HG02943 (cell line): ENCODE measurements around the gene C1orf122.
"Not testable (repeated sequence)": the region's sequence is repeated elsewhere in the genome, so short reads cannot be mapped to it uniquely, and the experiment has no call there.

Experiments used
- ATAC-seq: cut with Tn5 transposase; IDR thresholded peaks from one replicate; pipeline ENCODE4 v1.9.1; 2021; ENCODE audit warnings: mild to moderate bottlenecking, low read depth, moderate library complexity; ENCODE audit not compliant: unreplicated experiment

C1orf122 gene

DNA sequence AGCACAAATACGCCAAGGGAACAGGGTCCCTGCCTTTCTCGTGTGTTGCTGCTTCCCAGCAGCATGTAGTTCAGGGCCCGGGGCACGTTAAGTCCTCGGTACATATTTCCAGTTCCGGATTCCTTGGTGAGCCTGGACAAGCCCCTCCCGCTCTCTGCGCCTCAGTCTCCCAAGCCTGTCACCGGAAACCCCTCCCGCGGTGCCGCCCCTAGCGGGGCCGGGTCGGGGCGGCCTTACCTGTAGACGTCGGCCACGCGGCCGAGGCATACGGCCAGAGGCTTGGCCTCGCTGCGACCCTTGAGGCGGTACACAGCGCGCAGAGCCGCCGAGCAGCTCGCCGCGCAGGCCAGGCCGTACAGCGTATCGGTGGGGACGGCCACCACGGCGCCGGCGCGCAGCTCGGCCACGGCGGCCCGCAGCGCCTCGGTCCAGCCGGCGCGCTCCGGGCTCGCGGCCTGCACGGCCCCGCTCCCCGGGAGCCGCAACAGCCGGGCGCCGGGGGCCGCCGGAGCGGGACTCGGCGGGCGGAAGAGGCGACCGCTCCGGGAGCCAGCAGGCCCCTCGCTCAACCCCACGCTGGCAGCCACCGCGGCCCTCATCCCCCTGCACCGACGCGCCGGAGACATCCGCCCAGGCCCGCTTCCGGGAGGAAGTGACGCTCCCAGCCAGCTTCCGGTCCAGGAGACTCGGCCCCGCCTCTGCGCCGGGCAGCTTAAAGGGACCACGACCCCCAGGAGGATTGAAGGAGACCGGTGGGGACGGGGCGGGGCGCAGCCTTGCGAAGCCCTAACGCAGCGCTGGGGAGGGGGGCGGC lies at the start of gene C1orf122, which contains the start of gene YRDC:
Gene C1orf122 (plus strand): TSS at position 236 of the 814 bp plus-strand sequence. CDS start 615 bp downstream, outside the sequence.
Gene YRDC (minus strand): TSS at position 654 of the 814 bp plus-strand sequence. CDS start 28 bp downstream, at position 626.
- ATAC-seq: peak; percentile 87

DNA sequence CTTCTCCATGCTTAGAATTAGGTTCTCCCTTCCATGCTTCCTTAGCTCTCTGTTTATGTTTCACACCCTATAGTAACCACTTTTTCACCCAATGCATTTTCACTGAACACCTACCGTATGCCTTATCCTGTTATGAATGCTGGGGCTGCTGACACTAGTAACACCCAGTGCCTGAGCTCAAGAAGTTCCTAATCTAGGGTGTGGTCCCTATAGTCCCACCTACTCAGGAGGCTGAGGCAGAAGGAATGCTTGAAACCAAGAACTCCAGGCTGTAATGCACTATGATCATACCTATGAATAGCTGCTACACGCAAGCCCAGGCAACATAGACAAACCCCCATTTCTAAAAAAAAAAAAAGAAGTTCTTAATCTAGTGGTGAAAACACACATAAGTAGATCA lies 48.1 kb upstream of the C1orf122 start:
- ATAC-seq: no peak

DNA sequence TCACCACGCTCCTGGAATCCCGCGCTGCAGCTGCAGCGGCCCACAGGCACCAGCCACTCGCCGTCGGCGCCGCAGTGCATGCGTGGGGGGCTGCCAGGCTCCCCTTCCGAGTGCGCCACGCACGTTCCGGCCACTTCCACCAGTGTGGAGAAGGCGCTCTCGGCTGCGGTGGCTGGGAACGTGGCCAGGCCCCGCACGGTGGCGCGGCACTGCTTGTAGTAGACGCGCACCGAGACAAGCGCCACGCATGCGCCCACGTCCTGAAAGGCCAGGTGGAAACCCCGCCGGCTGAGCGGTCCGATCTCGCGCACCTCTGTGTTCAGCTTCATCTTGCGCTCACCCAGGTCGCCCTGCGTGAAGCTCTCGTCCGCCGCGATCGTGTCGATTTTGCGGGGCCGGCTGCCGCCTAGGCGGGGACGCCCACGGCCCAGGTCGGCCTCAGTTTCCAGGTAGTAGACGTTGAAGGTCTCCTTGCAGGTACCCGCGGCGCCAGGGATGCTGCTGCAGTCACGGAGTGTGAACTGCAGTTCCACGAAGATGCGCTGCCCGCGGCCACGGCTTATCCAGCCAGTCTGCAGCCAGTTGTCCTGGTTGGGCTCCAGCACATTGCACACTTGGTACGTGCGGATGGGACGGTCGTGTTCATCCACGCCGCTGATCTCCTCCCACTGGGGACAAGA lies 46.0 kb upstream of the C1orf122 start:
- ATAC-seq: no peak

DNA sequence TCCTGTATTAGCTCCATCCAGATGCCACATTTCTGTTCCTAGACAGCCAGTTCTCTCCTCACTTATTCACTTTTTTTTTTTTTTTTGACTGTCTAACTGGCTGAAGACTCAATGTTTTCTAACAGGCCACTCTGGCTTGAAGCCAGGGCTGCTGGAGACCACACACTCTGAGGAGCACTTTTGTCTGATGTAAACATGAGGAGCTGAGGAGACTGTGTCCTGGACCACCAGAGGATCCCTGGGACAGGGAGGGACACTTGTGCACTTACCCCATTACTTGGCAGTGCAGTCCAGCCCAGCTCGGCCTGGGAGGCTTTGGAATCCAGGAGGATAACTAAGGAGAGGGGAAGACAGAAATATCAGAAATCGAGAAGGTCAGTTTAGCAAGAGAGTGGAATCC lies 45.1 kb upstream of the C1orf122 start:
- ATAC-seq: no peak

DNA sequence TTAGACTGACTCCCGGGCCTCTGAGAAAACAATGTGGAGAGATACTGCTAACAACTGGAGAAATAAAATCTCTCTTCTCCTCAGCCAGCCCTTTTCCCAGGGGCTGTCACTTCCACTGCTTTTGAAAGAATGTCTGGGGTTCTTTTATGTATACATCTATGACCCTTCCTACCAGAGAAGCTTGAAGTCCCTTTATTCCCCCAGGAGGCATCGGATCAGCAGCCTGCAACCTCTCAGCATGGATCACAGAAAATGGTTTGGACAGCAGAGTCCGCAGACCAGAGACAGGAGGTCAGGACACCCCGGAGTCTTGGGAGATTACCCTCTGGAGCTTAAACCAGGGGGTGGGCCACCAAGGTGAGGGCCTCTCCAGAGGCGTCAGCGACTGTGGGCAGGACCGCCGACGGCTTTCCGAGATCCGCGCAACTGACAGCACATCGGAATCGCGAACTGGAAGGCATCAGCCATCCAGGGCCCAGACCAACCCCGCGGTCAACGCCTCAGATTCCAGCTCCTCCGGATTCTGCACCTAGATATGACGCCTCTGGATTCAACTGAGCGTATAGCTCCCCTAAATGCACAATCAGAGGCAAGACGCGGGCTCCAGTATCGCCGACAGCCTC lies 43.7 kb upstream of the C1orf122 start:
- no peak for ATAC-seq

DNA sequence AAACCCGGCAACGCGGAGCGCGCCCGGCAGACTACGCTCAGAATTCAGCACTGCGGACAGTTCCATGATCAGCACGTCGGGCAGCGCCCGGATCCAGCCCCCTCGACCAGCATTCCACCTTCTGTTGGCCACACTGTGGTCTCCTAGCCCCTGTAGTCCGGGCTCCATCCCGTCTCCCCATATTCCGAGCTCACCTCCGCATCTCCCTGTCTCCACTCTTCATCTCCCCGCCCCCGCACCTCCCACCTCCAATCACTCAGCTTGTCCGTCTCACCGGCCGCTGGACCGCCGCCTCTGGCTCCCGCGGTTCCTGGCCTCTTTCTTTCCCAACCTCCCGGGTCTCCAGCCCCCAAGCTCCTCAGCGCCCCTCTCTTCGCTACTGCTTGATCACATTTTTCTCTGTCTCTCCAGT lies 43.2 kb upstream of the C1orf122 start:
- ATAC-seq: no peak

DNA sequence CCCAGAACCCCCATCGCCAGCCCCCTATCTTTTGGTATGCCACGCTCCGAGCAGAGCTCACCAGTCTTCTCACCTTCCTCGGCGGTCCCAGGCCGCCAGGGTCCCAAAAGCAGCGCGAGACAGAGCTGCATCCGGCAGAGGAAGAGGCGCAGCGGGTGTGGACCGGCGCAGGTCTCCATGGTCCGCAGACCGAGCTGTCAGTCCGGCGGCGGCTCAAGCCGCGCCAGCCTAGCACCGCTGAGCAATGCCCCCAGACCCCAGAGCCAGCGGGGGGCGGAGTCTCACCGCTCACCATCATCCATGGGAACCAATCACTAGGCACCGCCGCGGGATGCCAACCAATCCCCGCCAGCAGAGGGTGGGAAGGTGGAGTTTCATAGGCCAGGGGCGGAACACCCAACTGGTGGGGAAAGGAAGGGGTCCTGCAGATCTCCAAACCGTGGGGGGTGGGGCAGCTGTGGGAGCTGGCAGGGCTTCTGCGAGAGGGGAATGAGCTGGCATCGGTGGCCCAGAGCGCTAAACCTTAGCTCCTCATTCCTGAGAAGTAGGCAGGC lies 42.6 kb upstream of the C1orf122 start, which contains the start of gene EPHA10:
Gene EPHA10 (minus strand): TSS at position 233 of the 554 bp plus-strand sequence. CDS start 54 bp downstream, at position 179.
- no peak for ATAC-seq

DNA sequence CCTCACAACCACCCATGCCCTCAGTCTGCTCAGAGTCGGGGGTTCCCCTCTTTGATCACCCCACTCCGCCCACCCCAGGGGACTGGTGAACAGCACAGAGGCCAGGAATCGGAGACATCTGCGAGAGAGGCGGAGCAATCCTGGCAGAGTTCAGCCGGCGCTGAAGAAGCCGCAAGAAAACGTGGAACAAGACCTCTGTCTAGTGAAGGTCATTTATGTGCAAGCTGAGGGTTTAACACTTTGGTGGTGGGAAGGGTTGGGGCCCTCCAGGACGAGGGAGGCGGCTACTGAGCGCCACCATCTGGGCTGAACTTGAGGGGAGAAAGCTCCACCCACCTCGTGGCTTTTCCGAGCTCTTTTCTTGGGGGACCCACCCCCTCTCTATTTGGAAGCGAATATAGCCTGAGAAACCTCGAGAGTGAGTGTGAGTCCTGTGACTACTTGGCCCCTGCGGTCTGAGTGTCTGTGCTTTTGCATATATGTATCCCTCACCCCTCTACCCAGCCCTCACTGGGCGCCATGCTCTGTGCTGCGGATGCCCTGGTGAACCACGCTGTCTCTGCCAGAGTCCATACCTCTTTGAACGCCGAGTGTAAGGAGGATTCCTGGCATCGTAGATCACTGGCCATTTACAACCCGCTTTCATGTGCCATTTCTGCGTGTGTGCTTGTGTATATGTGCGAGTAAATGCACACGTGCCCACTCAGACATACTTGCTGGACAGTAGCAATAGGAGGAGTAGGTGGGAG lies 41.5 kb upstream of the C1orf122 start:
- no peak for ATAC-seq

DNA sequence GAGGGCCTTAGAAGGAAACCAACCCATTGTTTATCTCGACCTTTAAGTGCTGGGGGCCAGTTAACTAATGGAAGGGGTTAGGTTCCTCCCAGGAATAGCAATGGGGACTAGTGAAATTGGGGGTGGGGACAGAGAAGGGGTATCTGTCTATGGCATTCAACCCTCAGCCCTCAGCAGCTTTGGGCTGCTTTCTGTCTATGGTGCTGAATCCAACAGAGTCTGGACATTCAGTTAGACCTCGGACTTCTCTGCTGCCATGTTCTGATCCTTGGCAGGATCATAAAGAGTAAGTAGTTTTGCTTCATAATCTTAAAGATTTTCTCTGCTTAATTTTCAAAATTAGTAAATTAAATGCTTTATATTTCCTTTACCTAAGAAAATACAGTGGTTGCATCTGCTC lies 40.1 kb upstream of the C1orf122 start:
- no peak for ATAC-seq

DNA sequence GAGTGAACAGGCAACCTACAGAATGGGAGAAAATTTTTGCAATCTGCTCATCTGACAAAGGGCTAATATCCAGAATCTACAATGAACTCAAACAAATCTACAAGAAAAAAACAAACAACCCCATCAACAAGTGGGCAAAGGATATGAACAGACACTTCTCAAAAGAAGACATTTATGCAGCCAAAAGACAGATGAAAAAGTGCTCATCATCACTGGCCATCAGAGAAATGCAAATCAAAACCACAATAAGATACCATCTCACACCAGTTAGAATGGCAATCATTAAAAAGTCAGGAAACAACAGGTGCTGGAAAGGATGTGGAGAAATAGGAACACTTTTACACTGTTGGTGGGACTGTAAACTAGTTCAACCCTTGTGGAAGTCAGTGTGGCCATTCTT lies 36.1 kb upstream of the C1orf122 start:
- ATAC-seq: not testable (repeated sequence)

DNA sequence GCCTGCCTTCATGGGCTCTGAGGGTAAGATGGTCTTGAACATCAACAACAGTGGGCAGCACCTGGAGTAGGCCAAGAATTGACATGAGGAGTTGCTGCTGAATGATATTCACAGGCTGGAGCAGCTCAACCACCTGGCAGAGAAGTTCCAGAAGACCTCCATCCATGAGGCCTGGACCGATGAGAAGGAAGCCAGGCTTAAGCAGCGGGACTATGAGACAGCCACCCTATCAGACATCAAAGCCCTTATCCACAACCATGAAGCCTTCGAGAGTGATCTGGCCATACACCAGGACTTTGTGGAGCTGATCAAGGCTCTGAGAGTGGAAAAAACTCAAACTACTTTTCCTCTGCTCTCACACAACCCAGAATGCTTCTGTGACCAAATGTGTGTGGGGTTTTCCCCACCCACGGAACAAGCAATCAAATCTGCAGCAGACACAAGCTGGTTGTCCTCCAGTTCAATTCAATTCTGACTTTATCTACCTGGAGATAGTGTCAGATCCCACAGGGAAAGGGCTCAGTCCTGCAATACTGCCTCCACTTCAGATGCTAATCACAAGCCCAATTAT lies 30.6 kb upstream of the C1orf122 start:
- no peak for ATAC-seq

DNA sequence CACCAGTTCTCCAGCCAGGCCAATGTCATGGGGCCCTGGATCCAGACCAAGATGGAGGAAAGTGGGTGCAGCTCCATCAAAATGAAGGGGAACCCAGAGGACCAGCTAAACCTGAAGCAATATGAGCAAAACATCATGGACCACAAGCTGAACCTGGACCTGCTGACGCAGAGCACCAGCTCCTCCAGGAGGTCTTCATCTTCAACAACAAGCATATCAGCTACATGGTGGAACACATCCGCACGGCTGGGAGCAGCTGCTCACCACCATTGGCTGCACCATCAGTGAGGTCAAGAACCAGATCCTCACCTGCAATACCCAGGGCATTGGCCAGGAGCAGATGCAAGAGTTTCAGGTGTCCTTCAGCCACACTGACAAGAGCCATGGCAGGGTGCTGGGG lies 28.9 kb upstream of the C1orf122 start:
- no peak for ATAC-seq

DNA sequence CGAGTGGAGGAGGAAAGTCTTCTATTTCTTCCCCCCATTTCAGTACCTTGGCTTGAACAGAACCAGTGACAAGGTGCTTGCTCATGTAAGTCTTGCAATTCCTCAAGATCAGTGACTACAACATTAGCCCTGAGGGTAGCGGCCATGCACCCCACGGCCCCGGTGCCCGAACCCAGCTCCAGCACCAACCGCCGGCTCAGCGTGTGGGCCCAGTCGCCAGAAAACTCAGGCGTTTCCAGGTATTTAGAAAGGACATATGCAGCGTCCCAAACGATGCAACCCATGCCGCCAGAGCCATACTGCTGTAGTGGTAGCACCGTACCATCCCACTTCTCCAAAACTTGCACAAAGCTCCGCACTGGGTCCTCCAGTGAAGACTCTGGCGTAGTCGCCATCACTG lies 25.1 kb upstream of the C1orf122 start:
- no peak for ATAC-seq

DNA sequence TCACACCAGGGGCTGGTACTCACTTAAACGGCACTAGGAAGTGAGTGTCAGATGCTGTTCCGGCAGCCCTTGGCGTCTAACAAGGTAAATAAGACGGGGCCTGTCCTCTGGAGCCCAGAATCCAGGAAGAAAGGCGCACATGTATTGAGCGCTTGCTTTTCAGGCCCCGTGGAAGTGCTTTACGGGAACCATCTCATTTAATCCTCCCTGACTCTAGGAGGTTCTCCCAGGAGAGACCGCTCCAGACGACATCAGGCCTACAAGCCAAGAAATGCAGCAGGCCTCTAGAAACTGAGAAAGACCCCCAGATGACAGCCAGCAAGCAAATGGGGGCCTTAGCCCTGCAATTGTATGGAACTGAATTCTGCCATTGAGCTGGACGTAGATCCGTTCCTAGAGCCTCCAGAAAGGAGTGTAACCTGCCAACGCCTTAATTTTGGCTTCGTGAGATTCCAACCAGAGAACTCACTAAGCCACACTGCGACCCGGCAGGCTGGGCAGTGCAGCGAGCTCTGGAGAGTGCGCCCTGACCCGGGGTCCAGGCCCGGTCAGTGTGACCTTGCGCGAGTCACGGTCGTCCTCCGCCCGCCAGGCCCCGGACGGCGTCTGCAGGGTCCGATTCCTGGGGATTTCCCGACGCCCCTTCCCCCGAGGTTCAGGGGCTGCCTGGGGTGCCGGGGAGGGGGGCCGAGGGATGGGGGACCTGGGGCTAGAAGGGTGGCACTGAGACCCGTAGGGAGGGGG lies 14.5 kb upstream of the C1orf122 start:
- no peak for ATAC-seq

DNA sequence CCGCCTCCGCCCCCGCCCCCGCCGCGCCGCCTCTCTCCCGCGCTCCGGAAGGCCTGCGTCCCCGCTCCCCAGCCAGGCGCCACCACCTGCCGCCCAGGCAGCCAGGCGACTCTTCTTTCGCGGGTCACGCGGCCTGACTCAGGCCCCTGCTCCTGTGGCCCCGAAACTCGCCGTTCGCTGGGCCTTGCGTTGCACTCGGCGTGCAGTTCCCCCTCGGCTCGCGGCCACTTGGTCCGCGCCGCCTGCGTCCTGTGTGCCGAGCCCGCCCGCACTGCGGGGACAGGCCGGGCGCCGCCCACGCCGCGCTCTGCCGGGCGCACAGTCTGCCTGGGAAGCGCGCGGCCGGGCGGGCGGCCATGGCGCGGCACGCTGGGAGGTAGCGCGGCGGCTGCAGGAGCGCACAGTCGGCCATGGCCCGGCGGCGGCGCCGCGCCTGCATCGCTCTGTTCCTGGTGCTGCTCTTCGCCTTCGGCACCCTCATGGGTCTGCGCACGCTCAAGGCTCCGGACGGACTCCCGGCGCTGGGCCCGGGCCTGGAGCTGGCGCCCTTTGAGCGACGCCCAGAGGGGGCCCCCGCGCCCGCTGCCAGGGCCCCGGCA lies 13.7 kb upstream of the C1orf122 start, which contains the start of gene MANEAL:
Gene MANEAL (plus strand): TSS at position 75 of the 599 bp plus-strand sequence. CDS start 336 bp downstream, at position 411.
- ATAC-seq: no peak

DNA sequence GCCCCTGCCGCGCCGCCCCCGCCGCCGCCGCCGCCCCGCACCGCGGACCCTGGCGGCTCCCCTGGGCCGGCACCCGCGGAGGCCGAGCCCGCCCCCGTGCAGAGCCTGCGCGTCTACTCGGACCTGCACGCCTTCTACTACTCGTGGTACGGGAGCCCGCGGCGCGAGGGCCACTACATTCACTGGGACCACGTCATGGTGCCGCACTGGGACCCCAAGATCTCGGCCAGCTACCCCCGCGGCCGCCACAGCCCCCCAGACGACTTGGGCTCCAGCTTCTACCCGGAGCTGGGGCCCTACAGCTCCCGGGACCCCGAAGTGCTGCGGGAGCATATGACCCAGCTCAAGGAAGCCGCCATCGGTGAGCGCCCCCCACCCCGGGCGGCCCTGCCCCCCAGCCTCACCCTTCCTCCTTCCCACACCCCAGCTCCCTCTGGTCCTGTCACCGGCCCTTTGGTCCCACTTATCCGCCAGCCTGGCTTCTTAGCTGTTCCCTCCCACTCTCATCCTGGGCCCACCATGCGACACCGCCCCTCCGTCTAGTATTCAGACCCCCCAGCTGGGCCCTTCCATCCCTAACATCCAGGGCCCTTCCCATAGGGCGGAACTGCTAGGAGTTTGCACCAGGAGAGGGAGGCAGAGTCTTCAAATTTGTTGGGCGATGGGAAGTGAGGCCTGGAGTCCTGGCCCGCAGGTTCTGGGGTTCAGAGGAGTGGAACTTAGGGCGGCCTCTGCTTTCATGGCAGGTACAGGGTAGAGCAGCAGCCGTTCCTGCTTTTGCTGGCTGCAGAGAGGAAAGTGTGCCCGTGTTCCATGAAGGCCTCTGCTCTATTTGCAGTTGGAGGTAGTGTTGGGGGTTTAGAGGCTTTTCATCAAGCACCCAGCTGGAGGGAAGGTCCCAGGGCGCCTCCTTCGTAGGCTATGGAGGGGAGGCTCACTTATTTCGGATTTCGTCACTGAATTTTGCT lies 12.9 kb upstream of the C1orf122 start:
- ATAC-seq: no peak

DNA sequence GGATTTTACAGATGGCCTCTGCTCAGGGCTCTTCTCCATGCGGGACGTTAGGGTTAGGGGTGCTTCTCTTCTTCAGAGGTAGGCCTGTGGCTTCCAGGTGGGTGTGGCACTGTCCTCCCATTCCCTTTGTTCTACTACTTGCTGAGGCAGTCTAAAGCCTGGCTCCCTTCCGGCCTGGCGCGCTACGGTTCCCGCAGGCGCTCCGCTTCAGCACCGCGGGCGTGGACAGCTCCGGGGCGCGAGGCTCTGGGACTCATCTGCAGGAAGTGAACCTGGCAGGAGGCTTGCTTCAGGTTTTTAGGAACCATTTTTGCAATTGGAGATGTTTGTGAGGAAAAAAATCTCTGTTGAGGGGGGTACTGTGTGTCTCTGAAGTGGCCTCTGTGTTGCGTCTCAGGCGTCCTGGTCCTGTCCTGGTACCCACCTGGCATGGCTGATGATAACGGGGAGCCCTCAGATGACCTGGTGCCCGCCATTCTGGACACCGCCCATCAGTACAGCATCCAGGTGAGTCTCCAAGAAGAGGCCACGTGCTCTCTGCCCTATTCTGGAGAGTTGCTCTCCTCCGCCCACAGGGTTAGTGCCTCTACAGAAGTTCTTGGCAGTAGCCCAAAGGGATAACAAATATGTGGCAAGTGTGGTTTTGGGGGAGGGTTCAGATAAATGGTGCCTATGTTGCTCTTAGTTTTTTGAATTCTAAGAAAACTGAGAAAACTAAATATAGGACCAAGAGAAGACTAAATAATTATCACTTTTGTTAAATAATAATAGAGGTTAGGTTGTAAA lies 12.1 kb upstream of the C1orf122 start:
- no peak for ATAC-seq
